ENCODE data around the gene FAF1. TPM values are rescaled to one million over a fixed set of nuclear protein-coding genes. Genes with fewer than 3 reads are reported as not detected.

The FAF1 gene
- total RNA-seq, 2 experiments from 2014 or later = 43.5 to 44.0 TPM

GRCh38 chr1:50646526-50646925 lies 313.5 kb downstream of the FAF1 start:
- DNase-seq (no peak), ATAC-seq (ENCODE audit: poor library complexity) (no peak)
- Mint-ChIP-seq H3K36me3 (ENCODE audit: low read depth) (peaks cover 48% of the 10 kb centered on the region), H3K4me3 (no peak overlapping the region), H3K27me3 (no peaks in the 10 kb centered on the region), H3K27ac (no peak overlapping the region), H3K4me1 (ENCODE audit: low read depth) (no peaks in the 10 kb centered on the region), H3K9me3 (no peaks in the 10 kb centered on the region)
- Histone ChIP-seq H3K27me3 (ENCODE audit: control insufficient read depth in 1 of 2, insufficient read depth in 2 of 2, low read length in 2 of 2) (no peaks in the 10 kb centered on the region), H3K36me3 (ENCODE audit: insufficient read depth, low read length) (peaks cover 6% of the 10 kb centered on the region), H3K9me3 (ENCODE audit: control insufficient read depth in 1 of 2, insufficient read depth in 1 of 2, low read length in 2 of 2) (no peaks in the 10 kb centered on the region), H3K27ac (ENCODE audit: low read depth in 1 of 2, low read length in 2 of 2) (no peak overlapping the region), H3K4me3 (ENCODE audit: low read length) (no peak overlapping the region), H3K4me1 (ENCODE audit: insufficient read depth, low read length) (no peaks in the 10 kb centered on the region)
- CTCF ChIA-PET = no interaction called here
- intact Hi-C loops (cut with DNase I, micrococcal nuclease) = no loop called here
- POLR2A ChIA-PET = interaction anchor here (1.0 kb wide), 1 partner anchor 14 kb away, joined by 4 read pairs; no protein-coding TSS in a partner anchor
- no peak for TF ChIP-seq CTCF (IDR thresholded peaks at IDR 0.05)

GRCh38 chr1:50645139-50645538 lies 314.9 kb downstream of the FAF1 start:
- H3K27me3 Mint-ChIP-seq = no peaks in the 10 kb centered on the region

GRCh38 chr1:50644447-50645105 lies 315.5 kb downstream of the FAF1 start:
- ChIA-PET CTCF (no interaction called here), POLR2A (no interaction called here)
- no peak overlapping the region for H3K4me3 ChIP-seq (ENCODE audit: low read length)
- peaks cover 6% of the 10 kb centered on the region for H3K36me3 ChIP-seq (ENCODE audit: insufficient read depth, low read length)
- no peak overlapping the region for H3K27ac ChIP-seq (ENCODE audit: low read depth in 1 of 2, low read length in 2 of 2)
- no peaks in the 10 kb centered on the region for H3K4me1 Mint-ChIP-seq (ENCODE audit: low read depth)
- no peaks in the 10 kb centered on the region for H3K27me3 Mint-ChIP-seq
- no peaks in the 10 kb centered on the region for H3K4me1 ChIP-seq (ENCODE audit: insufficient read depth, low read length)
- intact Hi-C loops (cut with DNase I, micrococcal nuclease) = no loop called here
- H3K36me3 Mint-ChIP-seq (ENCODE audit: low read depth) = peaks cover 50% of the 10 kb centered on the region
- no peak overlapping the region for H3K4me3 Mint-ChIP-seq
- no peaks in the 10 kb centered on the region for H3K9me3 Mint-ChIP-seq
- H3K27me3 ChIP-seq (ENCODE audit: control insufficient read depth in 1 of 2, insufficient read depth in 2 of 2, low read length in 2 of 2) = no peaks in the 10 kb centered on the region
- DNase-seq (no peak), ATAC-seq (ENCODE audit: poor library complexity) (no peak)
- TF ChIP-seq CTCF (IDR thresholded peaks at IDR 0.05) = no peak
- no peaks in the 10 kb centered on the region for H3K9me3 ChIP-seq (ENCODE audit: control insufficient read depth in 1 of 2, insufficient read depth in 1 of 2, low read length in 2 of 2)
- no peak overlapping the region for H3K27ac Mint-ChIP-seq

More at GRCh38 chr1:50645139-50645538, 314.9 kb downstream of the FAF1 start:
- DNase-seq = no peak
- Mint-ChIP-seq H3K36me3 (ENCODE audit: low read depth) (peaks cover 50% of the 10 kb centered on the region), H3K4me1 (ENCODE audit: low read depth) (no peaks in the 10 kb centered on the region), H3K9me3 (no peaks in the 10 kb centered on the region), H3K27ac (no peak overlapping the region), H3K4me3 (no peak overlapping the region)
- H3K4me1 ChIP-seq (ENCODE audit: insufficient read depth, low read length) = no peaks in the 10 kb centered on the region
- ATAC-seq (ENCODE audit: poor library complexity) = no peak
- H3K36me3 ChIP-seq (ENCODE audit: insufficient read depth, low read length) = peaks cover 6% of the 10 kb centered on the region
- POLR2A ChIA-PET = no interaction called here
- no peak for TF ChIP-seq CTCF (IDR thresholded peaks at IDR 0.05)
- H3K4me3 ChIP-seq (ENCODE audit: low read length) = no peak overlapping the region
- no peaks in the 10 kb centered on the region for H3K9me3 ChIP-seq (ENCODE audit: control insufficient read depth in 1 of 2, insufficient read depth in 1 of 2, low read length in 2 of 2)
- H3K27ac ChIP-seq (ENCODE audit: low read depth in 1 of 2, low read length in 2 of 2) = no peak overlapping the region
- no peaks in the 10 kb centered on the region for H3K27me3 ChIP-seq (ENCODE audit: control insufficient read depth in 1 of 2, insufficient read depth in 2 of 2, low read length in 2 of 2)
- CTCF ChIA-PET = no interaction called here
- intact Hi-C loops (cut with DNase I, micrococcal nuclease) = no loop called here
